ENCODE measurements around the gene HAUS8.

GRCh38 chr19:17036640-17037039 lies 38.6 kb downstream of the HAUS8 start:
- TF ChIP-seq ELF4 (IDR thresholded peaks at IDR 0.05) = no peak
- no peak for TF ChIP-seq SP1 (IDR thresholded peaks at IDR 0.05)
- TF ChIP-seq HDGF (IDR thresholded peaks at IDR 0.05; ENCODE audit: borderline replicate concordance) = no peak
- no peak for TF ChIP-seq BHLHE40 (IDR thresholded peaks at IDR 0.05; ENCODE audit: borderline replicate concordance)
- TF ChIP-seq NFRKB (IDR thresholded peaks at IDR 0.05) = no peak
- no peak for TF ChIP-seq SUZ12 (IDR thresholded peaks at IDR 0.05)
- no peak for TF ChIP-seq FOXM1 (IDR thresholded peaks at IDR 0.05; ENCODE audit: borderline replicate concordance)
- no peak for TF ChIP-seq L3MBTL2 (conservative IDR thresholded peaks at IDR 0.05)
- TF ChIP-seq TARDBP (IDR thresholded peaks at IDR 0.05) = no peak
- TF ChIP-seq FOXA1 (IDR thresholded peaks at IDR 0.05) = no peak
- TF ChIP-seq FOXK2 (IDR thresholded peaks at IDR 0.05) = no peak
- no peak for TF ChIP-seq ZNF384 (IDR thresholded peaks at IDR 0.05)
- TF ChIP-seq ARNT (IDR thresholded peaks at IDR 0.05) = no peak
- TF ChIP-seq LEF1 (IDR thresholded peaks at IDR 0.05; ENCODE audit: borderline replicate concordance) = no peak

All from HEK293T (cell line).